PFSK-1 (cell line): Measurements from ENCODE around the gene HS3ST4.

Source experiments
- POLR2AphosphoS5 ChIP-seq: IDR thresholded peaks from 2 replicates; pipeline ENCODE4 v1.6.1; 2012; ENCODE audit warnings: low read depth, mild to moderate bottlenecking, control low read depth, low read length, moderate library complexity
- SIN3A ChIP-seq: IDR thresholded peaks from 2 replicates; pipeline ENCODE4 v1.6.1; 2012; ENCODE audit warnings: mild to moderate bottlenecking, low read length, moderate library complexity, borderline replicate concordance; ENCODE audit not compliant: insufficient read depth
- TAF1 ChIP-seq: IDR thresholded peaks from 2 replicates; pipeline ENCODE4 v1.6.1; 2012; ENCODE audit warnings: low read length, control low read depth, borderline replicate concordance; ENCODE audit not compliant: insufficient read depth
- TF ChIP-seq, protein P1 (sequence below), 2 experiments: IDR thresholded peaks; 2 replicates each; pipeline versions ENCODE4 v1.6.1 to v1.8.0; 2011 to 2012; ENCODE audit warnings: low read depth in 2 of 2, low read length in 2 of 2, control low read depth in 1 of 2, inconsistent platforms in 1 of 2, mild to moderate bottlenecking in 1 of 2, moderate library complexity in 1 of 2; ENCODE audit not compliant: insufficient read depth in 1 of 2

DNA sequence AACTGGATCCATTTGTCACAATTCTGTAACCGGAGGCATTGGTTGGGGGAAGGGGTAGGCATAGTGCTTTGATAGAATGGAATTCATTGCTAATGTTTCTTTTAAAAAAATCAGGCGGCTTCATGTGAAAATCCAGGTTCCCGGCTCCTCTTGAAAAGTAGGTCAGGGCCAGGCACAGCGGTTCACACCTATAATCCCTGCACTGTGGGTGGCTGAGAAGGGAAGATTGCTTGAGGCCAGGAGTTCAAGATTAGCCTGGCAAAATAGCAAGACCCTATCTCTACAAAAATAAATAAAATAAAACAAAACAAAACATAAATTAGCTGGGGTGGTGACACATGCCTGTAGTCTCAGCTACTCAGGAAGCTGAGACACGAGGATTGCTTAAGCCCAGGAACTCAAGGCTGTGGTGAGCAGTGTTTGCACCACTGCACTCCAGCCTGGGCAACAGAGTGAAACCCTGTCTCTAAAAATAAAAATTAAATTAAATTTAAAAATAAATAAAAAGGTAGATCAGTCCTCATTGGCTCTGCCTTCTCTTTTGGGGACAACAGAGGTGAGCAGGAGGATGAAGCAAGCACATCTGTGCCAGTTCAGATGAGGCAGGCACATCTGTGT, 466.5 kb downstream of the HS3ST4 start:
- TF ChIP-seq SIN3A (no peak), TAF1 (no peak), POLR2AphosphoS5 (no peak)
- TF ChIP-seq, protein P1, sequence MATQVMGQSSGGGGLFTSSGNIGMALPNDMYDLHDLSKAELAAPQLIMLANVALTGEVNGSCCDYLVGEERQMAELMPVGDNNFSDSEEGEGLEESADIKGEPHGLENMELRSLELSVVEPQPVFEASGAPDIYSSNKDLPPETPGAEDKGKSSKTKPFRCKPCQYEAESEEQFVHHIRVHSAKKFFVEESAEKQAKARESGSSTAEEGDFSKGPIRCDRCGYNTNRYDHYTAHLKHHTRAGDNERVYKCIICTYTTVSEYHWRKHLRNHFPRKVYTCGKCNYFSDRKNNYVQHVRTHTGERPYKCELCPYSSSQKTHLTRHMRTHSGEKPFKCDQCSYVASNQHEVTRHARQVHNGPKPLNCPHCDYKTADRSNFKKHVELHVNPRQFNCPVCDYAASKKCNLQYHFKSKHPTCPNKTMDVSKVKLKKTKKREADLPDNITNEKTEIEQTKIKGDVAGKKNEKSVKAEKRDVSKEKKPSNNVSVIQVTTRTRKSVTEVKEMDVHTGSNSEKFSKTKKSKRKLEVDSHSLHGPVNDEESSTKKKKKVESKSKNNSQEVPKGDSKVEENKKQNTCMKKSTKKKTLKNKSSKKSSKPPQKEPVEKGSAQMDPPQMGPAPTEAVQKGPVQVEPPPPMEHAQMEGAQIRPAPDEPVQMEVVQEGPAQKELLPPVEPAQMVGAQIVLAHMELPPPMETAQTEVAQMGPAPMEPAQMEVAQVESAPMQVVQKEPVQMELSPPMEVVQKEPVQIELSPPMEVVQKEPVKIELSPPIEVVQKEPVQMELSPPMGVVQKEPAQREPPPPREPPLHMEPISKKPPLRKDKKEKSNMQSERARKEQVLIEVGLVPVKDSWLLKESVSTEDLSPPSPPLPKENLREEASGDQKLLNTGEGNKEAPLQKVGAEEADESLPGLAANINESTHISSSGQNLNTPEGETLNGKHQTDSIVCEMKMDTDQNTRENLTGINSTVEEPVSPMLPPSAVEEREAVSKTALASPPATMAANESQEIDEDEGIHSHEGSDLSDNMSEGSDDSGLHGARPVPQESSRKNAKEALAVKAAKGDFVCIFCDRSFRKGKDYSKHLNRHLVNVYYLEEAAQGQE (IDR thresholded peaks at IDR 0.05; ENCODE audit: insufficient read depth in 1 of 2, low read depth in 2 of 2, low read length in 2 of 2) = no peak
